Measurements from ENCODE around the gene CCRL2.

The CCRL2 gene

DNA sequence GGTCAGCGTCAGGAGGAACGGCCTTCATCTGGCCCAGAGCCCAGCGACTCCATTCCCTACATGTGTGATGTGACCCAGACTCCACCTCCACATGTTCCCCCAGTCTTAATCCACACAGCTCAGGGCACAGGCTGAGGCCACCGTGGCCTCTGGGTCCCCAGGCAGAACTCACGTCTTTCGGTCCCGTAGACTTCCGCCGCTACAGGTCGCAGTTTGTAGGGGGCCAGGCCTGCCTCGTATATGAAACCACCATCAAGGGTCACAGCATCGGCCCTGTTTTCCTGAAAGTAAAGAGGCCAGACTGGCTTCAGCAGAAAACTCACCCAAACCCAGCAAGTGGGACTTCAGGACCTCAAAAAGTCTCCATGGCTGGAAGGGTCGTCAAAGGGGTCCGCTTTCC, 49.1 kb downstream of the CCRL2 start:
- Histone ChIP-seq H3K4me1 (peaks cover 26% of the 10 kb centered on the region), H4K20me1 (no peaks in the 10 kb centered on the region), H3K36me3 (no peaks in the 10 kb centered on the region), H3K9me3 (no peaks in the 10 kb centered on the region; the same call in 1 of the 2 replicates), H3K9ac (no peak overlapping the region), H3K4me2 (no peak overlapping the region), H3K4me3 (no peak overlapping the region), H3K27ac (no peak overlapping the region), H3K27me3 (no peaks in the 10 kb centered on the region)
- TF ChIP-seq Cebpa-rat (IDR thresholded peaks at IDR 0.05) = no peak

All from BLaER1 (cell line).